K562 (cell line): ENCODE measurements around the gene ING1. TPM values are rescaled to one million over a fixed set of nuclear protein-coding genes. Genes with fewer than 3 reads are reported as not detected.
A peak's percentile ranks its signal among the peaks of the same experiment; 100 is the strongest.

Experiments
- ADNP ChIP-seq: fragments of 200-800 bp; sonication (Bioruptor generic); IDR thresholded peaks from 2 replicates; pipeline ENCODE4 v1.6.1; 2016; ENCODE audit warnings: missing genetic modification characterization, missing compliant biosample characterization
- BRF2 ChIP-seq: IDR thresholded peaks from 3 replicates; pipeline ENCODE4 v1.6.1; 2011; ENCODE audit warnings: borderline replicate concordance, mild to moderate bottlenecking; ENCODE audit not compliant: insufficient read length, insufficient read depth
- CAMTA2 ChIP-seq: fragments of 250-450 bp; sonication (Bioruptor Pico); conservative IDR thresholded peaks from 2 replicates; pipeline ENCODE4 v1.5.1; 2022
- CREM ChIP-seq: IDR thresholded peaks from 2 replicates; pipeline ENCODE4 v1.6.1; 2014; ENCODE audit warnings: antibody characterized with exemption, low read depth
- EGR1 ChIP-seq: fragments of 450-650 bp; conservative IDR thresholded peaks from 2 replicates; pipeline ENCODE4 v1.6.1; 2017; ENCODE audit warnings: mild to moderate bottlenecking
- ELF2 ChIP-seq: fragments of 250-450 bp; sonication (Bioruptor Pico); IDR thresholded peaks from 2 replicates; pipeline ENCODE4 v1.5.0; 2021; ENCODE audit warnings: mild to moderate bottlenecking
- EP400 ChIP-seq: fragments of 450-650 bp; IDR thresholded peaks from 2 replicates; pipeline ENCODE4 v1.6.1; 2017; ENCODE audit warnings: antibody characterized with exemption, mild to moderate bottlenecking, moderate library complexity
- GABPB1 ChIP-seq: sonication (generic); formaldehyde crosslinking; IDR thresholded peaks from 2 replicates; pipeline ENCODE4 v1.8.0; 2022; ENCODE audit warnings: mild to moderate bottlenecking, missing genetic modification reagents
- GTF3C2 ChIP-seq: IDR thresholded peaks from 3 replicates; pipeline ENCODE4 v1.6.1; 2011; ENCODE audit warnings: borderline replicate concordance, mild to moderate bottlenecking, moderate library complexity; ENCODE audit not compliant: insufficient read length; ENCODE audit errors: extremely low read depth
- HMBOX1 ChIP-seq: sonication (generic); IDR thresholded peaks from 2 replicates; pipeline ENCODE4 v1.6.1; 2016
- MEIS2 ChIP-seq: fragments of 450-650 bp; IDR thresholded peaks from 2 replicates; pipeline ENCODE4 v1.6.1; 2014; ENCODE audit warnings: mild to moderate bottlenecking; ENCODE audit not compliant: partially characterized antibody
- MYC ChIP-seq, 2 experiments: fragments of 250-450 bp in 1 of 2; sonication (Bioruptor Pico) in 1 of 2; IDR thresholded peaks; 2 replicates each; pipeline versions ENCODE4 v1.5.1 to v1.6.1; 2012 to 2021; ENCODE audit warnings: low read depth in 2 of 2, borderline replicate concordance in 1 of 2, improper control_type of control experiment in 1 of 2, low read length in 1 of 2, mild to moderate bottlenecking in 1 of 2, moderate library complexity in 1 of 2
- NR4A1 ChIP-seq, 2 experiments: fragments of 250-450 bp in 1 of 2; fragments of 450-650 bp in 1 of 2; sonication (Bioruptor Pico) in 1 of 2; IDR thresholded peaks; 2 replicates each; pipeline versions ENCODE4 v1.4.0 to v1.6.1; 2016 to 2020; ENCODE audit warnings: mild to moderate bottlenecking in 2 of 2, missing compliant biosample characterization in 1 of 2, missing genetic modification characterization in 1 of 2, moderate library complexity in 1 of 2
- POLR3A ChIP-seq: IDR thresholded peaks from 2 replicates; pipeline ENCODE4 v1.6.1; 2011; ENCODE audit warnings: borderline replicate concordance, mild to moderate bottlenecking, moderate library complexity; ENCODE audit not compliant: insufficient read length, insufficient read depth; ENCODE audit errors: extremely low read depth
- SMARCB1 ChIP-seq: IDR thresholded peaks from 2 replicates; pipeline ENCODE4 v1.6.1; 2011; ENCODE audit warnings: improper control_type of control experiment, low read depth; ENCODE audit not compliant: insufficient read length
- TRIM25 ChIP-seq: fragments of 450-650 bp; IDR thresholded peaks from 2 replicates; pipeline ENCODE4 v1.7.0; 2016; ENCODE audit warnings: borderline replicate concordance
- ZBED1 ChIP-seq: IDR thresholded peaks from 2 replicates; pipeline ENCODE4 v1.6.1; 2014
- ZNF79 ChIP-seq: fragments of 250-450 bp; sonication (Bioruptor Pico); IDR thresholded peaks from 2 replicates; pipeline ENCODE4 v1.4.0; 2020; ENCODE audit warnings: low read depth, mild to moderate bottlenecking, moderate library complexity
- polyA plus RNA-seq, 8 experiments: library from polyadenylated mRNA; depleted of rRNA in 4 of 8; stranded (reverse) in 5 of 8; unstranded in 3 of 8; fragments of >200 nt; fragmentation: Nextera tagmentation in 2 of 8; fragmentation: Illumina TruSeq in 1 of 8; extraction: Ambion mirVana in 2 of 8; extraction: Trizol in 1 of 8; gene quantifications; 2 replicates each; pipeline versions ENCODE4 v1.2.1 to v1.2.3, GENCODE V29; 2011 to 2014; ENCODE audit warnings: inconsistent platforms in 1 of 8, missing spikeins in 1 of 8
- total RNA-seq, 7 experiments: library from RNA; depleted of rRNA in 6 of 7; stranded (reverse); fragments of >200 nt in 6 of 7; fragmentation: Illumina TruSeq in 2 of 7; extraction: Trizol in 2 of 7; gene quantifications; 2 replicates each; pipeline versions ENCODE4 v1.2.1 to v1.2.3, GENCODE V29; 2011 to 2021; ENCODE audit warnings: low replicate concordance in 1 of 7

The ING1 gene
- total and polyA plus RNA-seq, 9 of the 15 experiments (the other 6 are each of a cell fraction or from before 2014, with no cell fraction given): 1.0 to 20.1 (median 8.2) TPM

- TF ChIP-seq TRIM25 (no peak), SMARCB1 (no peak), ADNP (no peak), MYC (IDR thresholded peaks at IDR 0.05; ENCODE audit: low read depth, low read length) (peak; percentile 47), MYC (CRISPR knock-in tag; IDR thresholded peaks at IDR 0.05; ENCODE audit: borderline replicate concordance, low read depth) (no peak), POLR3A (no peak), CAMTA2 (no peak), EP400 (peak; percentile 61), MEIS2 (peak; percentile 20), GTF3C2 (no peak), GABPB1 (peak; percentile 53; the same call in 1 of the 2 replicates), EGR1 (peak; percentile 93), ELF2 (CRISPR knock-in tag) (peak; percentile 65), NR4A1 (CRISPR knock-in tag; IDR thresholded peaks at IDR 0.05) (no peak), NR4A1 (tag; IDR thresholded peaks at IDR 0.05) (no peak), HMBOX1 (no peak), ZBED1 (no peak), CREM (peak; percentile 37; the same call in 1 of the 2 replicates), ZNF79 (CRISPR knock-in tag) (no peak), BRF2 (no peak)
These were observed 7.5 kb upstream of the ING1 start, which contains the start of gene CARS2 (continued) for GRCh38 chr13:110705826-110706569.
